HL-60 (cell line): Measurements from ENCODE around the gene SH3RF3.

Source experiments
- DNase-seq, 2 experiments: peaks; one replicate each; pipeline ENCODE4 v3.0.0-alpha.2; 2010 to 2020; ENCODE audit warnings: low read depth in 1 of 2, low spot score in 1 of 2
- H3K27ac ChIP-seq: fragments of 250-450 bp; sonication (Bioruptor Pico); replicated peaks from 2 replicates; pipeline ENCODE4 v1.5.1; 2020; ENCODE audit warnings: mild to moderate bottlenecking, moderate library complexity
- H3K27me3 ChIP-seq: fragments of 250-450 bp; sonication (Bioruptor Pico); 2 replicates; pipeline ENCODE4 v1.5.1; 2021; ENCODE audit warnings: mild to moderate bottlenecking, moderate library complexity; ENCODE audit not compliant: insufficient read depth, poor library complexity, severe bottlenecking
- H3K4me3 ChIP-seq: replicated peaks from 2 replicates; pipeline ENCODE4 v1.5.1; 2011; ENCODE audit warnings: mild to moderate bottlenecking, control low read depth, low read length; ENCODE audit not compliant: insufficient read depth
- GABPA ChIP-seq: IDR thresholded peaks from 2 replicates; pipeline ENCODE4 v1.6.1; 2012; ENCODE audit warnings: low read depth
- POLR2AphosphoS5 ChIP-seq: IDR thresholded peaks from 2 replicates; pipeline ENCODE4 v1.6.1; 2012; ENCODE audit warnings: low read depth
- SPI1 ChIP-seq: IDR thresholded peaks from 2 replicates; pipeline ENCODE4 v1.6.1; 2012; ENCODE audit warnings: low read depth, mild to moderate bottlenecking, borderline replicate concordance
- TF ChIP-seq, protein P1 (sequence below): IDR thresholded peaks from 2 replicates; pipeline ENCODE4 v1.6.1; 2012; ENCODE audit warnings: low read depth; ENCODE audit not compliant: insufficient replicate concordance
- TF ChIP-seq, protein P2 (sequence below): IDR thresholded peaks from one replicate; pipeline ENCODE4 v1.5.1; 2011; ENCODE audit warnings: low read length, control low read depth, inconsistent platforms; ENCODE audit not compliant: insufficient read depth

The SH3RF3 gene

DNA sequence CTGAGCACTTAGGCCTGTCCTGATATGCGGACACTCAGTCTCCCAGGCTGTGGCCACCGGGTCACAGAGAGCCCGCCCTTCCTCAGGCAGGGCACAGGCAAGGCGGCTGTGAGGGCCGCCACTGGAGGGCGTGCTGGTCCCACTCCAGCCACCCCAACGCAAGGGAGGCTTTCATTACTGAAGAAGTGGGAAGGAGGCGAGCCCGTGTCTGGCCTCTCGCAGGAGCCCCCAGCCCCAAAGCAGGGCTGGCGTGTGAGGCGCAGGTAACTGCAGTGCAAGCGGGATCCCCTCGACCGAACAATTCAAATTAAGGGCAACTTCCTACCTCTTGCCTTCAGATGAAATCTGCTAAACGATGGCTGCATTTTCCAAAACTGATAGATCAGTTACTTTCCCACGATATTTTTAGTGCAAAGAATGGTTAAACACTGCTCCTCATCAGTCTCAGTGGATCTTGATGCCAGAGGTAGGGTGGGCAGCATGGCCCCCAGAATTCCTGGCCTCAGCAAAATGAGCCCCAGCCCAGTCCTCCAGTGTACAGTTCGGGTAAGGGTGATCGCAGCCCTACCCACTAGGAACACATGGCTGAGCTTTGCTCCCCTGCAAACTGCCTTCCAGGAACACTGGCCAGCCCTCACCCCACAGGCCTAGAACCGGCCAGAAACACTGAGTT is 387.6 kb downstream of the SH3RF3 start:
- peak in 1 of 2 experiments; percentile 48 for DNase-seq
- Histone ChIP-seq H3K27me3 (no peaks in the 10 kb centered on the region), H3K4me3 (no peak overlapping the region), H3K27ac (no peak overlapping the region)
- TF ChIP-seq SPI1 = no peak
- TF ChIP-seq, protein P1, sequence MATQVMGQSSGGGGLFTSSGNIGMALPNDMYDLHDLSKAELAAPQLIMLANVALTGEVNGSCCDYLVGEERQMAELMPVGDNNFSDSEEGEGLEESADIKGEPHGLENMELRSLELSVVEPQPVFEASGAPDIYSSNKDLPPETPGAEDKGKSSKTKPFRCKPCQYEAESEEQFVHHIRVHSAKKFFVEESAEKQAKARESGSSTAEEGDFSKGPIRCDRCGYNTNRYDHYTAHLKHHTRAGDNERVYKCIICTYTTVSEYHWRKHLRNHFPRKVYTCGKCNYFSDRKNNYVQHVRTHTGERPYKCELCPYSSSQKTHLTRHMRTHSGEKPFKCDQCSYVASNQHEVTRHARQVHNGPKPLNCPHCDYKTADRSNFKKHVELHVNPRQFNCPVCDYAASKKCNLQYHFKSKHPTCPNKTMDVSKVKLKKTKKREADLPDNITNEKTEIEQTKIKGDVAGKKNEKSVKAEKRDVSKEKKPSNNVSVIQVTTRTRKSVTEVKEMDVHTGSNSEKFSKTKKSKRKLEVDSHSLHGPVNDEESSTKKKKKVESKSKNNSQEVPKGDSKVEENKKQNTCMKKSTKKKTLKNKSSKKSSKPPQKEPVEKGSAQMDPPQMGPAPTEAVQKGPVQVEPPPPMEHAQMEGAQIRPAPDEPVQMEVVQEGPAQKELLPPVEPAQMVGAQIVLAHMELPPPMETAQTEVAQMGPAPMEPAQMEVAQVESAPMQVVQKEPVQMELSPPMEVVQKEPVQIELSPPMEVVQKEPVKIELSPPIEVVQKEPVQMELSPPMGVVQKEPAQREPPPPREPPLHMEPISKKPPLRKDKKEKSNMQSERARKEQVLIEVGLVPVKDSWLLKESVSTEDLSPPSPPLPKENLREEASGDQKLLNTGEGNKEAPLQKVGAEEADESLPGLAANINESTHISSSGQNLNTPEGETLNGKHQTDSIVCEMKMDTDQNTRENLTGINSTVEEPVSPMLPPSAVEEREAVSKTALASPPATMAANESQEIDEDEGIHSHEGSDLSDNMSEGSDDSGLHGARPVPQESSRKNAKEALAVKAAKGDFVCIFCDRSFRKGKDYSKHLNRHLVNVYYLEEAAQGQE = no peak
- TF ChIP-seq, protein P2, sequence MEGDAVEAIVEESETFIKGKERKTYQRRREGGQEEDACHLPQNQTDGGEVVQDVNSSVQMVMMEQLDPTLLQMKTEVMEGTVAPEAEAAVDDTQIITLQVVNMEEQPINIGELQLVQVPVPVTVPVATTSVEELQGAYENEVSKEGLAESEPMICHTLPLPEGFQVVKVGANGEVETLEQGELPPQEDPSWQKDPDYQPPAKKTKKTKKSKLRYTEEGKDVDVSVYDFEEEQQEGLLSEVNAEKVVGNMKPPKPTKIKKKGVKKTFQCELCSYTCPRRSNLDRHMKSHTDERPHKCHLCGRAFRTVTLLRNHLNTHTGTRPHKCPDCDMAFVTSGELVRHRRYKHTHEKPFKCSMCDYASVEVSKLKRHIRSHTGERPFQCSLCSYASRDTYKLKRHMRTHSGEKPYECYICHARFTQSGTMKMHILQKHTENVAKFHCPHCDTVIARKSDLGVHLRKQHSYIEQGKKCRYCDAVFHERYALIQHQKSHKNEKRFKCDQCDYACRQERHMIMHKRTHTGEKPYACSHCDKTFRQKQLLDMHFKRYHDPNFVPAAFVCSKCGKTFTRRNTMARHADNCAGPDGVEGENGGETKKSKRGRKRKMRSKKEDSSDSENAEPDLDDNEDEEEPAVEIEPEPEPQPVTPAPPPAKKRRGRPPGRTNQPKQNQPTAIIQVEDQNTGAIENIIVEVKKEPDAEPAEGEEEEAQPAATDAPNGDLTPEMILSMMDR = peak; percentile 51

DNA sequence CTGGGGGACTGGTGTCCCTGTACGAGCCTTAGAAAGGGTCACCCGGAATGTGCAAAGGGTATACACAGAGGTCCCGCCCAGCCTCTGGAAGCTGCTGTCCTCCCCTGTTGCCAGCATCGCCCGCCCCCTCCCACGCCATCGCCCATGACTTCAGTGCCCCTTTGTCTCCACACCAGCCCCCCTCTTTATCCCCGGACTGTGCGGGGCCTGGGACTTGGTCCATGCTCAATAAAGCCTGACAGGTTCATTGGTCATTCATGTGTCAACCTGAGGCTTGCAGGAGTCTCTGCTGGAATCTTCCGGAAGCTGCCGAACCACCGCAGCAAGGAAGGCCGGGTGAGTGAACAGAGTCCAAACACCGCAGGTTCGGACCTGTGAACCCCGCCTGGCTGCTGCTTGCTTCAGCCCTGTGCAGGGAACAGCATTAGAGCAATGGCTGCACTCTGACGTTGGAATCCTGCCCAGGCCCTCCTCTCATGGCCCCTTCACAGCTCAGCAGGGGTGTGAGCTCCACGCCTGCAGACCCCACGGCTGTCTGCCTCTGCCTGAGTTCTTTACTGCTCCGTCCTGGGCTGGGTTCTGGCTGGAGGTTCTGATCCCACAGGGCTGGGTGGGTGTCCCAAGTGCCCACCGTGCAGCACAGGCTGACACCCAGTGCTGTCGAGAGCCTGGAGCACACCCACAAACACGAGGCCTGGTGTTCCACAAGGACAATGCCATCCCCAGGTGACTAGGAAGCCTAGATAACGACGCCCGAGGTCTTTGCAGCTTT is 388.3 kb downstream of the SH3RF3 start:
- Histone ChIP-seq H3K4me3 (no peak overlapping the region), H3K27ac (no peak overlapping the region), H3K27me3 (no peaks in the 10 kb centered on the region)
- DNase-seq = no peak
- TF ChIP-seq, protein P2 = no peak
- no peak for TF ChIP-seq POLR2AphosphoS5
- no peak for TF ChIP-seq GABPA
- TF ChIP-seq SPI1 = no peak
- TF ChIP-seq, protein P1 = no peak

DNA sequence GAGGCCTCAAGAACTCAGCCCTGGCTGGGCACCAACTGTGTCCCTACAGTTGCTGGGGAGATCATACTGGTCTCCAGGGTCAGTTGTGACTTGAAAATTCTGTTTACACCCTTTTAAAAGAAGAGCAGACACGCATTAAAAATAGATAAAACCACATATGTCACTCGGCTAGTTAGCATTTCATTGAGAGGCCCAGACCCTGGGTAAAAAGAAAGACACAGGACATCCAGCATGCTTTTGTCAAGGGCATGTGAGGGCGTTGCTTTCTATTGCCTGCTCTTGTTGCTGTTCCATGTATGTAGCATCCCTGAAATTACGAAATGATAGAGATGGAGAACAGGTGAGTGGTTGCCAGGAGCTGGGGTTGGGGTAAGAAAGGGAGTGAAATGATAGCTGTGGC is 390.5 kb downstream of the SH3RF3 start:
- no peaks in the 10 kb centered on the region for H3K27me3 ChIP-seq
- TF ChIP-seq POLR2AphosphoS5 = no peak
- TF ChIP-seq, protein P2 = no peak
- TF ChIP-seq, protein P1 = no peak
- no peak for TF ChIP-seq SPI1
- no peak overlapping the region for H3K27ac ChIP-seq
- no peak overlapping the region for H3K4me3 ChIP-seq
- DNase-seq = no peak
